Measurements from ENCODE around the gene ALCAM. TPM values are rescaled to one million over a fixed set of nuclear protein-coding genes. Genes with fewer than 3 reads are reported as not detected.

ALCAM gene
- total RNA-seq, 1 donor from 2014 or later: 36.7 TPM

DNA sequence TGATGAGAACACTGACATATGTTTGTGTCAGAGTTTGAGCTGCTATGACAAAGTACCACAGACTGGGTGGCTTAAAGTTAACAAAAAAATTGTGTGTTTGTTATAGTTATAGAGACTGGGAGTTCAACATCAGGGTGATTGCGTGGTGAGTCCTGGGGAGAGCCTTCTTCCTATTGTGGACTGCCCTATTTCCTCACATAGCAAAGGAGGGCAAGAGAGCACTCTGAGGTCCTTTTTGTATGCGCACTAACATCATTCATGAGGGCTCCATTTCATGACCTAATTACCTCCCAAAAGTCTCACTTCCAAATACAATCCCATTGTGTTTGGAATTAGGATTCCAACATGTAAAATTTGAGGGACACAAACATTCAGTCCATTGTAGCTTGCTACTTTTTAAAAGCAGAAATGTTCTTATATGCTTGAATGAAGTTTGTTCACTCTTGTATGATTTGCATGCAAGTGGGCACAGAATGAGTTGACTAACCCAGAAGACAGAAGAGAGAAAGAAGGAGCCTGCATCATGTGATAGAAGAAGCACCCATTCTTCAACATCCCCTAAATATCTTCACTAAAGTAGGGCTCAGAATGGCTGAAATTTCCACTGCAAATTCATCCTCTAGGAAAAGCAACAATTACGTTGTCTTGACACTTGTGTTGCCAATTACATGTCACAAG, 18.9 kb upstream of the ALCAM start:
- Mint-ChIP-seq H3K4me1 (ENCODE audit: low read depth) (no peaks in the 10 kb centered on the region), H3K36me3 (ENCODE audit: low read depth) (no peaks in the 10 kb centered on the region), H3K27me3 (ENCODE audit: low read depth) (peaks cover 30% of the 10 kb centered on the region), H3K9me3 (no peaks in the 10 kb centered on the region), H3K27ac (no peak overlapping the region), H3K4me3 (ENCODE audit: low read depth) (no peak overlapping the region)
- DNase-seq (ENCODE audit: low spot score): no peak
- intact Hi-C loops (cut with micrococcal nuclease): no loop called here

DNA sequence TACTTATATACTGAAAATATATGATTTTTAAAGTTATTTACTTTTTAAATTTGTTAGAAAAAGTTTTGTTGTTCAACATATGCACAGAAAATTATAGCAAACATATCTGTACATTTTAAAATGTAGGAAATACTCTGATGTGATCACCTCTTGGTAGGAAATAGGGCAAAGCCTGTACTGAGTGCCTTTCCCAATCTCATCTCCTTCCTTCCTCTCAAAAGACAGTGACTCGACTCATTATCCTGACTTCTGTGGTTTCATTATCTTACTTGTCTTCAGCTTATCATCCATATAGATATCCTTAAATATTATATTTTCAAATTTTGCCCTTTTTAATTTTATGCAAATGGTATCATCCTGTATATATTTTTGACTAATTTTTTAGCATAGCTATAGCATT, 18.4 kb upstream of the ALCAM start:
- no peaks in the 10 kb centered on the region for H3K4me1 Mint-ChIP-seq (ENCODE audit: low read depth)
- peaks cover 34% of the 10 kb centered on the region for H3K27me3 Mint-ChIP-seq (ENCODE audit: low read depth)
- no peak for DNase-seq (ENCODE audit: low spot score)
- intact Hi-C loops (cut with micrococcal nuclease): no loop called here
- no peak overlapping the region for H3K27ac Mint-ChIP-seq
- no peaks in the 10 kb centered on the region for H3K9me3 Mint-ChIP-seq
- H3K4me3 Mint-ChIP-seq (ENCODE audit: low read depth): no peak overlapping the region
- no peaks in the 10 kb centered on the region for H3K36me3 Mint-ChIP-seq (ENCODE audit: low read depth)

DNA sequence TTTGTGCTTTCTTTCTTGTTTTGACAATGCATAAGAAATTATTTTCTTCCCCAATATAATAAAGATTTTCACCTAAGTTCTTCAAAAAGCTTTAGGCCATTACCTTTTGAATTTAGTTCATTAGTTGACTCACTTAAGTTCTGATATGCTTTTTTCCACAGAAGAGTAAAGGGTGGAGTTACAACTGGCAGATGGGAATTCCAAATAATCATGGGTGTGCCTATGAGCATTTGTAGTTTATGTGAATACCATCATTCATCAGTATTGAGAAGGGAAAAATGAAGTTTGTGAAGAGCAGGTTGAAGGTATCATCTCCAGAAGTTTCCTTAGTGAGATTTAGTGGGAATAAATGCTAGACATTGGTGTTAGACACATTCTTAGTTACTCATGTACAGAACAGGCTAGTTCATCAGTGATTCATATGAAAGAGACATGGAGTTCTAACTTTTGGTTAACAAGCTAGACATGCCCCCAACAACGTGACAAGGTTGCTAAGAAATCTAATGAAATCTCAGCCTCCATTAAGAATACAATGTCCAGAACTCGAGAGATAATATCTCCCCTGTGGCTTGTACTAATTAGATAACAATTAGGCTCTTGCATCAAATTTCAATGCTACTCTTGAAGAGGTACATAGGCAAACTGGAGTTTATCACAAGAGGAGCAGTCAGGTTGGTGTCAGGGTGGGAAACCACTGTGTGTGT, 16.9 kb upstream of the ALCAM start:
- Mint-ChIP-seq H3K4me3 (ENCODE audit: low read depth) (no peak overlapping the region), H3K4me1 (ENCODE audit: low read depth) (peaks cover 9% of the 10 kb centered on the region), H3K36me3 (ENCODE audit: low read depth) (no peaks in the 10 kb centered on the region), H3K27ac (no peak overlapping the region), H3K27me3 (ENCODE audit: low read depth) (peaks cover 50% of the 10 kb centered on the region), H3K9me3 (no peaks in the 10 kb centered on the region)
- no peak for DNase-seq (ENCODE audit: low spot score)
- intact Hi-C loops (cut with micrococcal nuclease): no loop called here

- intact Hi-C loops (cut with micrococcal nuclease): no loop called here
- Mint-ChIP-seq H3K4me3 (ENCODE audit: low read depth) (no peak overlapping the region), H3K27me3 (ENCODE audit: low read depth) (peaks cover 61% of the 10 kb centered on the region), H3K36me3 (ENCODE audit: low read depth) (no peaks in the 10 kb centered on the region), H3K27ac (no peak overlapping the region), H3K4me1 (ENCODE audit: low read depth) (peaks cover 14% of the 10 kb centered on the region), H3K9me3 (no peaks in the 10 kb centered on the region)
- no peak for DNase-seq (ENCODE audit: low spot score)
These were observed 14.9 kb upstream of the ALCAM start for GRCh38 chr3:105351821-105352220.

DNA sequence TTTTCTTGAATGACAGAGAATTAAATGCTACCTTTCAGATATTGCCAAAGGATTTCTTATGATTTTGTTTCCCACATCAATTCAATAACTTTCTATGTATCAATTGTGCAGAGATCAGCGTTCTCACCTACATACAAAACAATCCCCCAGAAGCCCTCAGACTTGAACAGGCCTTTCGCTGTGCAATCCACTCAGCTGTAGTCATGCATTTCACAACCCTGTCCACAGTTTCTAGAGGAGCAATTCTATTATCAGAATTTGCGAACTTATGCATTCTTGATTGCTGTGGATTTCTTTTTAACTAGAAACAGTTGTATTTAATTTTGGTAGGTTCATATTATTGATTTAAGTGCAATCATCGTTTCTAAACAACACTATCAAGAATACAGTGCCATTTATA, 13.7 kb upstream of the ALCAM start:
- H3K27me3 Mint-ChIP-seq (ENCODE audit: low read depth): peaks cover 67% of the 10 kb centered on the region
- H3K9me3 Mint-ChIP-seq: no peaks in the 10 kb centered on the region
- H3K4me1 Mint-ChIP-seq (ENCODE audit: low read depth): peaks cover 14% of the 10 kb centered on the region
- H3K27ac Mint-ChIP-seq: no peak overlapping the region
- H3K4me3 Mint-ChIP-seq (ENCODE audit: low read depth): no peak overlapping the region
- no peaks in the 10 kb centered on the region for H3K36me3 Mint-ChIP-seq (ENCODE audit: low read depth)
- intact Hi-C loops (cut with micrococcal nuclease): no loop called here
- no peak for DNase-seq (ENCODE audit: low spot score)

DNA sequence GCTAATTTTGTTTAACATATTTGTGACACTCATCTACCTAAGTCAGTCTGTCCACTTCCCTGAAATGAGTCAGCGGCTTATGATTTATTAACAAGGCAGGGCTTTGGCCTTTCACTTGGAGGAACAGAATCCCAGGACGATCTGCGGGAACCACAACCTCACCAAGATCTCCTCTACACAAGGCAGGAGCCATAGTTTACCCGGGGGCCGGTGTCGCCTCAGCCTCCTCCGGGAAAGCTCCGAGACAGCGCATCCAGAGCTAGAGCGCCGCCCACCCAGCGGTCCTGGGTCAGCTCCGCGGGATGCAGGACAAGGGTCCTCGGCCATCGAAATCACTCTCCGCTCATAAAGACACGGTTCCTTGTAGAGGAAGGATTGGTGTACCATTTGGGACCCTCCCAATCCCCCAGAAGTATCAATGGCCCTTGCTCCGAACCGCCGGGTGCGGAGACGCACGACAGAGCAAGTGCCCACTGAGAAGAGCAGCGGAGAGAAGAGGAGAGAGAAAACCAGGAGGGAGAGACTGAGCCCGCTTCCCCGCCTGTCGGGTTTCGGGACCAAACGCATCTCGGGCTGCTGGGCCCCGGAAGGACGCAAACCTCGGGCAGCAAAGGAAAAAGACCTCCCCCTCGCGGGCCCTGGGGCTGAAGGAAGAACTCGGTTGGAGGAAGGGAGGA, 13.1 kb upstream of the ALCAM start:
- Mint-ChIP-seq H3K4me3 (ENCODE audit: low read depth) (peak overlapping the region; percentile 46), H3K4me1 (ENCODE audit: low read depth) (peaks cover 14% of the 10 kb centered on the region), H3K9me3 (no peaks in the 10 kb centered on the region), H3K27me3 (ENCODE audit: low read depth) (peaks cover 68% of the 10 kb centered on the region), H3K27ac (no peak overlapping the region), H3K36me3 (ENCODE audit: low read depth) (no peaks in the 10 kb centered on the region)
- intact Hi-C loops (cut with micrococcal nuclease): no loop called here
- DNase-seq (ENCODE audit: low spot score): no peak

GRCh38 chr3:105354429-105354828, 12.3 kb upstream of the ALCAM start:
- intact Hi-C loops (cut with micrococcal nuclease): no loop called here
- no peak for DNase-seq (ENCODE audit: low spot score)
- Mint-ChIP-seq H3K27me3 (ENCODE audit: low read depth) (peaks cover 65% of the 10 kb centered on the region), H3K4me1 (ENCODE audit: low read depth) (peaks cover 21% of the 10 kb centered on the region), H3K36me3 (ENCODE audit: low read depth) (no peaks in the 10 kb centered on the region), H3K9me3 (no peaks in the 10 kb centered on the region), H3K27ac (no peak overlapping the region), H3K4me3 (ENCODE audit: low read depth) (peak overlapping the region; percentile 9)

DNA sequence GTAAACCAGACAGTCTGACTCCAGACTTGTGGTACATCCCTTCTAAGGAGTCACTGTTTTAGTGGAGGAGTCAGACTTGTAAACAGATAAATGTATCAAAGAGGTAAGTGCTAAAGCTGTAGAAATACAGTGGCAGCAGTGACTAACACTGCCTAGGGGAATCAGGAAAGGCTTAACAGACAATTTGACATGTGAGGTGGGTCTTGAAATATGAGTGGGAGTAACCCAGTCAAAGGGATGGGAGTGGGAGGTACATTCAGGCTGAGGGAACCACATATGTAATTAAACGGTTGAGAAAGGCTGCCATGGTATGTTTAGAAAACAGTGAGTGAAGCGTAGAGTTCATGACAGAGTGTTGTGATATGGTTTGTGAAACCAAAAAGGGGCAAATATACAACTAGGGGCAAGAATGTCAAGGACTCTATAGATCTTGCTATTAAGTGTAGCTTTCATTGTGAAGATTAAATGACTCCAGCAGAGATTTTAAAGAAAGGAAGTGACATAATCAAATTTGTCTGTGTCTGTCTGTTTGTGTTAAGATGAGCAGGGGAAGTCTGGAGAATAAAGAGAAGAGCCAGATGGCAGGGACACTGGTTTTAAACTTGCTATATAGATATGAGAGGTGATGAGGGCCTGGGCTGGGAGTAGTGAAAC, 11.2 kb upstream of the ALCAM start:
- H3K27me3 Mint-ChIP-seq (ENCODE audit: low read depth): peaks cover 56% of the 10 kb centered on the region
- intact Hi-C loops (cut with micrococcal nuclease): no loop called here
- no peak overlapping the region for H3K4me3 Mint-ChIP-seq (ENCODE audit: low read depth)
- no peak overlapping the region for H3K27ac Mint-ChIP-seq
- peaks cover 23% of the 10 kb centered on the region for H3K4me1 Mint-ChIP-seq (ENCODE audit: low read depth)
- H3K36me3 Mint-ChIP-seq (ENCODE audit: low read depth): no peaks in the 10 kb centered on the region
- DNase-seq (ENCODE audit: low spot score): no peak
- no peaks in the 10 kb centered on the region for H3K9me3 Mint-ChIP-seq

- Mint-ChIP-seq H3K27ac (no peak overlapping the region), H3K27me3 (ENCODE audit: low read depth) (peaks cover 52% of the 10 kb centered on the region), H3K4me3 (ENCODE audit: low read depth) (no peak overlapping the region), H3K9me3 (no peaks in the 10 kb centered on the region), H3K4me1 (ENCODE audit: low read depth) (peaks cover 23% of the 10 kb centered on the region), H3K36me3 (ENCODE audit: low read depth) (no peaks in the 10 kb centered on the region)
- intact Hi-C loops (cut with micrococcal nuclease): no loop called here
- no peak for DNase-seq (ENCODE audit: low spot score)
These were observed 10.3 kb upstream of the ALCAM start for GRCh38 chr3:105356396-105356795.

DNA sequence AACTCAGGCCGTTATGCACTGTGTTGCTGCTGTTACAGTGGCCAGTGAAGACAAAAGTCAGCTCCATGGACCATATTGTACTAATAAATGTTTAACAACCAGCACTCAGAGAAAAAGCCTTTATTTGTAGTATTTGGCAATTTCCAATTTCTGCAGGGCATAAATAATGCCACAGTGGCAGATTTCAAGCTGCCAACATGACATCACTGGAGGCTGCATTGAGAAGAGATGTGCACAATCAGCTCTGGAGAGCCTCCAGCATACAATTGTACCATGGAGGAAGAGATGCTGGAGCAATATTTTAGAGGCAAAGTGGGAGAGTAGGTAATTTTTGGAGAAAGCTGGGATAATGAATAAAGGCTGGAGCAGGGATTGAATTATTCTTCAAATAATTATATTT, 9.7 kb upstream of the ALCAM start:
- Mint-ChIP-seq H3K9me3 (no peaks in the 10 kb centered on the region), H3K36me3 (ENCODE audit: low read depth) (no peaks in the 10 kb centered on the region), H3K27me3 (ENCODE audit: low read depth) (peaks cover 50% of the 10 kb centered on the region), H3K4me1 (ENCODE audit: low read depth) (peaks cover 23% of the 10 kb centered on the region), H3K4me3 (ENCODE audit: low read depth) (no peak overlapping the region), H3K27ac (no peak overlapping the region)
- intact Hi-C loops (cut with micrococcal nuclease): no loop called here
- DNase-seq (ENCODE audit: low spot score): no peak

GRCh38 chr3:105359098-105359762, 7.5 kb upstream of the ALCAM start:
- intact Hi-C loops (cut with micrococcal nuclease): no loop called here
- H3K36me3 Mint-ChIP-seq (ENCODE audit: low read depth): no peaks in the 10 kb centered on the region

GRCh38 chr3:105360003-105360402, 6.7 kb upstream of the ALCAM start:
- H3K4me3 Mint-ChIP-seq (ENCODE audit: low read depth): no peak overlapping the region
- no peaks in the 10 kb centered on the region for H3K36me3 Mint-ChIP-seq (ENCODE audit: low read depth)
- peaks cover 30% of the 10 kb centered on the region for H3K4me1 Mint-ChIP-seq (ENCODE audit: low read depth)
- no peak for DNase-seq (ENCODE audit: low spot score)
- intact Hi-C loops (cut with micrococcal nuclease): loop anchor here (10.0 kb wide), 1 partner anchor 815 kb away; no protein-coding TSS in a partner anchor
- H3K27ac Mint-ChIP-seq: no peak overlapping the region
- no peaks in the 10 kb centered on the region for H3K9me3 Mint-ChIP-seq
- H3K27me3 Mint-ChIP-seq (ENCODE audit: low read depth): peaks cover 38% of the 10 kb centered on the region

More at GRCh38 chr3:105359098-105359762, 7.5 kb upstream of the ALCAM start:
- no peaks in the 10 kb centered on the region for H3K9me3 Mint-ChIP-seq
- H3K27ac Mint-ChIP-seq: no peak overlapping the region
- H3K4me3 Mint-ChIP-seq (ENCODE audit: low read depth): no peak overlapping the region
- H3K27me3 Mint-ChIP-seq (ENCODE audit: low read depth): peaks cover 42% of the 10 kb centered on the region
- DNase-seq (ENCODE audit: low spot score): no peak
- peaks cover 28% of the 10 kb centered on the region for H3K4me1 Mint-ChIP-seq (ENCODE audit: low read depth)
